ENCODE results near the gene IL27RA.
"Not testable (repeated sequence)": the region's sequence is repeated elsewhere in the genome, so short reads cannot be mapped to it uniquely, and the experiment has no call there.

Gene IL27RA

DNA sequence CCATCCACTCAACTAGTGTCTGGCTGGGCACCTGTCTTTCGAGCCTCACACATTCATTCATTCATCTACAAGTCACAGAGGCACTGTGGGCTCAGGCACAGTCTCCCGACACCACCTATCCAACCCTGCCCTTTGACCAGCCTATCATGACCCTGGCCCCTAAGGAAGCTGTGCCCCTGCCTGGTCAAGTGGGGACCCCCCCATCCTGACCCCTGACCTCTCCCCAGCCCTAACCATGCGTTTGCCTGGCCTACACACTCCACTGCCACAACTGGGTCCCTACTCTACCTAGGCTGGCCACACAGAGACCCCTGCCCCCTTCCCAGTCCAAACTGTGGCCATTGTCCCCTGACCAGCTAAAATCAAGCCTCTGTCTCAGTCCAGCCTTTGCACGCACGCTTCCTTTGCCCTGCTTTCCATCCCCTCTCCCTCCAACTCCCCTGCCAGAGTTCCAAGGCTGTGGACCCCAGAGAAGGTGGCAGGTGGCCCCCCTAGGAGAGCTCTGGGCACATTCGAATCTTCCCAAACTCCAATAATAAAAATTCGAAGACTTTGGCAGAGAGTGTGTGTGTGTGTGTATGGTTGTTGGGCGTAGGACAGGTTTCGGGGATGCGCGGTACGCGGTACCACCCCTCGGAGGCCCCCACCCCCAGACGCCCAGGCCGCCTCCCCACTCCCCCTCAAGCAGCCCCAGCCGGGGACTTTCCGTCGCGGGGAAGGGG is 404 bp upstream of the IL27RA start:
- no peak for DNase-seq (ENCODE audit: low read depth)

GRCh38 chr19:14033946-14034345 is 2.4 kb downstream of the IL27RA start:
- DNase-seq (ENCODE audit: low read depth), result no peak

- DNase-seq (ENCODE audit: low read depth), result not testable (repeated sequence)
Measured at GRCh38 chr19:14035159-14035558, 3.6 kb downstream of the IL27RA start.

- no peak for DNase-seq (ENCODE audit: low read depth)
Measured at GRCh38 chr19:14035706-14036105, 4.1 kb downstream of the IL27RA start.

- DNase-seq (ENCODE audit: low read depth), result no peak
Measured at GRCh38 chr19:14039181-14039580, 7.6 kb downstream of the IL27RA start.

DNA sequence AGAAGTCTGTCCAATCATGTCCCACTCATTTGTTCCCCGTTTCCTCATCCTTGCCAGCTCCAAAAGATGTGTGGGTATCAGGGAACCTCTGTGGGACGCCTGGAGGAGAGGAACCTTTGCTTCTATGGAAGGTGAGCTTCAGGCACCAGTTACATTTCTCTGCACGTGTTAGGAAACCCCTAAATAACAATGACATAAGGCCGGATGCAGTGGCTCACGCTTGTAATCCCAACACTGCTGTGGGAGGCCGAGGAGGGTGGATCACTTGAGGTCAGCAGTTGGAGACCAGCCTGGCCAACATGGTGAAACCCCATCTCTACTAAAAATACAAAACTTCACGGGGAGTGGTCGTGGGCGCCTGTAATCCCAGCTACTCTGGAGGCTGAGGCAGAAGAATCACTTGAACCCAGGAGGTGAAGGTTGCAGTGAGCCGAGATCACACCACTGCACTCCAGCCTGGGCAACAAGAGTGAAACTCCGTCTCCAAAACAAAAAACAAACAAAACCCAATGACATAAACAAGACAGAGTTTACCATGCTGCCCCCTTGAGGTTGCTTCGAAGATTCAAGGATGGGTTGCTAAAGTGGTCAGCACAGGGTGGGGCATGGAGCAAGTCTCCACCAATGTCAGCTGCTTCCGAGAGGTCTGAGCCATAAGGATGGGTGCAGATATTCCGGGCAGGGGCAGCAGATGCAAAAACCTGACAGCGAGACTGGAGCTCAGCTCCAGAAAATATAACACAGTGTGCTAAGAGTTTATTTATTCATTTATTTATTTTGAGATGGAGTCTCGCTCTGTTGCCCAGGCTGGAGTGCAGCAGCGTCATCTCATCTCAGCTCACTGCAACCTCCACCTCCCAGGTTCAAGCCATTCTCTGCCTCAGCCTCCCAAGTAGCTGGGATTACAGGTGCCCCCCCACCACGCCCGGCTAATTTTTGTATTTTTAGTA is 11.4 kb downstream of the IL27RA start:
- peak; percentile 19 for DNase-seq (ENCODE audit: low read depth)

GRCh38 chr19:14047866-14048265 is 16.3 kb downstream of the IL27RA start:
- not testable (repeated sequence) for DNase-seq (ENCODE audit: low read depth)

GRCh38 chr19:14048443-14049153 is 17.0 kb downstream of the IL27RA start:
- DNase-seq (ENCODE audit: low read depth), result peak; percentile 67

DNA sequence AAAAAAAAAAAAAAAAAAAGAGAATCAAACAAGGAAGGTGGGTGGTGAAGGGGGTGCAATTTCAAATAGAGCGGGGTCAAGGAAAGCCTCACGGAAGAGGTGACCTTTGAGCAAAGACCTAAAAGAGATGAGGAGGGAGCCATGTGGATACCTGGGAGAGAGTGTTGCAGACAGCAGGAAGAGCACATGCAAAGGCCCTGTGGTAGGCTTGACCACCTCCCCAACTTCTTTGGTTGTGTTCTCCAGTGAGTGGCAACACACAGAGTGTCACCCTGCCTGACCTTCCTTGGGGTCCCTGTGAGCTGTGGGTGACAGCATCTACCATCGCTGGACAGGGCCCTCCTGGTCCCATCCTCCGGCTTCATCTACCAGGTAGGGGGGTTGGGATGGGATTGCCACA is 18.9 kb downstream of the IL27RA start:
- DNase-seq (ENCODE audit: low read depth), result no peak

GRCh38 chr19:14050961-14051360 is 19.4 kb downstream of the IL27RA start:
- not testable (repeated sequence) for DNase-seq (ENCODE audit: low read depth)

- DNase-seq (ENCODE audit: low read depth), result no peak
Measured at GRCh38 chr19:14051980-14052379, 20.4 kb downstream of the IL27RA start.

DNA sequence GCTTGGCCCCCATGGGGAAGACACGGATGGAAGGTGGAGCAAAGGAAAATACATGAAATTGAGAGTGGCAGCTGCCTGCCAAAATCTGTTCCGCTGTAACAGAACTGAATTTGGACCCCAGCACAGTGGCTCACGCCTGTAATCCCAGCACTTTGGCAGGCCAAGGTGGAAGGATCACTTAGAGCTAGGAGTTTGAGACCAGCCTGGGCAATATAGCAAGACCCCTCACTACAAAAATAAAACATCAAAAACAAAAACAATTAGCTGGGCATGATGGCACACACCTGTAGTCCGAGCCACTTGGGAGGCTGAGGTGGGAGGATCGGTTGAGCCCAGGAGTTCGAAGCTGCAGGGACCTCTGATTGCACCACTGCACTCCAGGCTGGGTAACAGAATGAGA is 20.9 kb downstream of the IL27RA start:
- no peak for DNase-seq (ENCODE audit: low read depth)

DNA sequence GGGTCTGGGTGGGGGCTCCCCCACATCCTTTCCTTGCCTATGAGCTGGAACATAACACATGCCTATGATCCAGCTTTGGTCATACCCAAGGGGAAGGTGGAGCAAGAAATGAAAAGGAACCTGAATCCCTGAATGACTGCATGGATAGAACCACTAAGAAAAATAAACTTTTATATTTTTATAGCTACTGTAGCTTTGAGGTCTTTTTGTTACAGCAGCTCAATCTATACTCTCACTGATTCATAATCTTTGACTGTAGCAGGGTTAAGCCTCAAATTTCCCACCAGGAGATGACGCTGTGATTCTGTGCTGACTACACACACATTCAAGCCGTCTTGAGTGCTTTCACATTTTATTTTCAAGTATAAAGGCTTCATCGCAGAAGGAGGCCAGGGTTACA is 21.5 kb downstream of the IL27RA start:
- DNase-seq (ENCODE audit: low read depth), result no peak

GRCh38 chr19:14053500-14053899 is 21.9 kb downstream of the IL27RA start:
- DNase-seq (ENCODE audit: low read depth), result no peak

GRCh38 chr19:14054099-14054498 is 22.5 kb downstream of the IL27RA start:
- no peak for DNase-seq (ENCODE audit: low read depth)

- DNase-seq (ENCODE audit: low read depth), result no peak
Measured at GRCh38 chr19:14054721-14055120, 23.2 kb downstream of the IL27RA start.

DNA sequence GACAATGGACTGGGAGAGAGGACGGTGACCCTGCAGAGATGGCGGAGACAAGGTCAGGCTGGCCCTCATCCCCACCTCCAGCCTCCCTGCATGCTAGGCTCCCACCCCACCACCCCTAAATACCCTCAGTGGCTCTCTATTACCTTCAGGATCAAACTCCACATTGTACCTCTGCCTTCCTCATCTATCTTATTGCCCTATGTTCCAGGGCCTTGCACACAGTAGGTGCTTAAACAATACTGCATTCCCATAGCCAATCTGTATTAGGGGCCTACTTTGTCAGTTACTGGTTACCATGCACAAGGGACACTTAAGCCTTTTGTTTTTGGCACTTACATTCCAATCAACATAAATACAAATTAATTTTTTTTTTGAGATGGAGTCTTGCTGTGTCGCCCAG is 23.8 kb downstream of the IL27RA start:
- no peak for DNase-seq (ENCODE audit: low read depth)

- DNase-seq (ENCODE audit: low read depth), result no peak
Measured at GRCh38 chr19:14056069-14056666, 24.6 kb downstream of the IL27RA start.

DNA sequence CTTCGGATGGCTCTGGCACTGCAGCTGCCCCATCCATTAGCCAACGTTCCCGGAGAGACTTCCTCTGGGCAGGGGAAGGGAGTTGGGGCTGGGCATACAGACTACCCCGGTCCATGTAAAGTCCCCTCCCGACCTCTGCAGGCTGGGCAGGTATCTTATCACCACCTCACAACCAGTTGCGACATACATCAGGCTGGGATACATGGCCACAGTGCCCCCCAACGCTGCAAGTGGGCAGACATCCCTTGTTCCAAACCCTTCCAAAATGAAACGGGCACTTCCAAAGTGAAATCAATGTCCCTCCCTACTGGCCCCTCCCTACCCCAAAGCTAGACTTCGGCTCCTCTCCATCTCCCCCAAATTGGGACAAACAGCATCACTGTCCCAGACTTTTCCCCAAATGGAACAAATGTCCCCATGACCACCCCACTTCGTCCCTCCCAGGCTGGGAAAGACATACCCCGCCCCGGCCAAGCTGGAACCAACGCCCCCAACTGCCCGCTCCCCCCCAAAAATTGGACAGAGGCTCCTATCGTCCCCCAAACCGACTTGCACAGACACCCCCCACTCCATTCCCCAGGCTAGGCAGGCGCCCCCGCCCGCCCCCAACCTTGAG is 25.3 kb downstream of the IL27RA start:
- DNase-seq (ENCODE audit: low read depth), result no peak

DNA sequence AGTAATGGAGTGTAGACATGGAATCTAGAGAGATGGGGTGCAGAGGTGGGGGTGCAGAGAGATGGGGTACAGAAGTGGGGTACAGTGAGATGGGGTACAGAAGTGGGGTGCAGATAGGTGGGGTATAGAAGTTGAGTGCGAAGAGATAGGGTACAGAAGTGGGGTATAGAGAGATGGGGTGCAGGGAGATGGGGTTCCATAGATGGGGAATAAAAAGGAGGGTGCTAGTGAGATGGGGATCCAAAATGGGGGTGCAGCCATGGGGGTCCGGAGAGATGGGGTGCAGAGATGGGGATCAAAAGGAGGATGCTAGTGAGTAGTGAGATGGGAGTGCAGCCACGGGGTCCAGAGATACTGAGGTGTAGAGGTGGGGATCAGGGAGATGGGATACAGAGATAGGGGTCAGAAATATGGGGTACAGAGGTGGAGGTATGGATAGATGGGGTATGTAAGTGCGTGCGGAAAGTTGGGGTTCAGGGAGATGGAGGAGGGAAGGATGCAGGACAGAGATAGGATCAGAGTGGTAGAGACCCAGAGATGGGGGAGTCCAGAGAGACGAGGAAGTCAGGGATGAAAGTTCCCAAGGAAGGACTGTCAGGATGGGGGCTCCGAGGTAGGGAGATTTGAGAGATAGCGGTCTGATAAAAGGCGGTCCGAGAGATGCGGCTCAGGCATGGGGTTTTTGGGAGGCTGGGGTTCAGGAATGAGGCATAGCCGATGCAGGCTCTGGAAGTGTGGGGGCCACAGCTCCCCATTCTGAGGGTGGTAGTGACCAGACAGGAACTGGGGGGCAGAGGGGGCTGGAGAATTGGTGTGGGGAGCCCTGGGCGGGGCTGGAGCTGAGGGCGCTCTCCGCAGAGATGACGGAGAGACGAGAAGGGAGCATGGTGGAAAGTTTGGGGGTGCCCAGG is 26.9 kb downstream of the IL27RA start:
- no peak for DNase-seq (ENCODE audit: low read depth)

DNA sequence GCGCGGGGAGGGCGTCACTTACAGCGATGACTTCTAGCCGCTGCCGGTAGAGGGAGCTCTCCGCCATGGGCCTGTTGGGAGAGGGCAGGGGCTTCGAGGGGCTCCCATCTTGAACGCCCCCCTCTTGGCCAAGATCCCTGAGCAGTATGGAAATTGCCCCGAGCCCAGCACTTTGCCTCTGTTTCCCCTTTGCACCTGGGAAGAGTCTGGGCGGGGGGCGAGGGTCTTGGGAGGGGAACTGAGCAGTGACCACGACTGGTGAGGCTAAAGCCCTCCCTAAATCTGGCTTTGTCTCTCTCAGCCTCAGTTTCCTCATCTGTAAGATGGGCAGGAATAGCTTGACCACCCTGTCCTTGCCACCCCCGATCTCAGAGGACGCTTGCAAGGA is 27.5 kb downstream of the IL27RA start:
- no peak for DNase-seq (ENCODE audit: low read depth)

All from stimulated activated CD8-positive, alpha-beta memory T cell treated with anti-CD3 and anti-CD28 coated beads, Interleukin-4, amount 100 ng/mL, for 24 hours (primary cell).